Stimulated activated CD8-positive, alpha-beta memory T cell treated with anti-CD3 and anti-CD28 coated beads, Interleukin-15, amount 100 ng/mL, for 4 hours (primary cell): ENCODE results near the gene CBFB.
"Not testable (repeated sequence)": the region's sequence is repeated elsewhere in the genome, so short reads cannot be mapped to it uniquely, and the experiment has no call there.

Experiments
- DNase-seq, 2 donors: peaks; one replicate each; pipeline ENCODE4 v3.0.0-alpha.2; 2020; ENCODE audit warnings: low read depth in 2 of 2

Gene CBFB

GRCh38 chr16:67093098-67093726 is 64.3 kb downstream of the CBFB start:
- no peak for DNase-seq

- no peak for DNase-seq
Observed at GRCh38 chr16:67098599-67098998, 69.7 kb downstream of the CBFB start.

- no peak for DNase-seq
Observed at GRCh38 chr16:67100569-67101310, 71.8 kb downstream of the CBFB start.

GRCh38 chr16:67101311-67102082 is 72.5 kb downstream of the CBFB start:
- no peak for DNase-seq

- DNase-seq: no peak
Observed at GRCh38 chr16:67104061-67104460, 75.1 kb downstream of the CBFB start.

GRCh38 chr16:67104845-67105244 is 75.9 kb downstream of the CBFB start:
- DNase-seq: no peak

GRCh38 chr16:67105246-67105645 is 76.3 kb downstream of the CBFB start:
- no peak for DNase-seq

- no peak for DNase-seq
Observed at GRCh38 chr16:67105881-67106280, 76.9 kb downstream of the CBFB start.

- no peak for DNase-seq
Observed at GRCh38 chr16:67108489-67108888, 79.5 kb downstream of the CBFB start.

- no peak for DNase-seq
Observed at GRCh38 chr16:67108931-67109406, 80.0 kb downstream of the CBFB start.

- peak; percentile 90 to 94 for DNase-seq
Observed at GRCh38 chr16:67109407-67110135, 80.6 kb downstream of the CBFB start, which contains the start of gene PHAF1. TSS of gene PHAF1 (plus strand) at chr16:67109941. CDS start at chr16:67110176, 235 bp downstream.

- no peak for DNase-seq
Observed at GRCh38 chr16:67111951-67112444, 83.0 kb downstream of the CBFB start.

- DNase-seq: no peak
Observed at GRCh38 chr16:67112591-67113399, 83.8 kb downstream of the CBFB start.

GRCh38 chr16:67114793-67115192 is 85.8 kb downstream of the CBFB start:
- no peak for DNase-seq

GRCh38 chr16:67115639-67116038 is 86.7 kb downstream of the CBFB start:
- DNase-seq: no peak

GRCh38 chr16:67116388-67117311 is 87.7 kb downstream of the CBFB start:
- no peak for DNase-seq

GRCh38 chr16:67117716-67118115 is 88.8 kb downstream of the CBFB start:
- DNase-seq: no peak

- DNase-seq: no peak
Observed at GRCh38 chr16:67120025-67120424, 91.1 kb downstream of the CBFB start.

GRCh38 chr16:67122799-67123198 is 93.8 kb downstream of the CBFB start:
- DNase-seq: not testable (repeated sequence)

- DNase-seq: no peak
Observed at GRCh38 chr16:67128417-67128816, 99.5 kb downstream of the CBFB start.
